GM21786 (cell line): Measurements from ENCODE around the gene SIX4.

ENCODE experiments used
- ATAC-seq: cut with Tn5 transposase; IDR thresholded peaks from one replicate; pipeline ENCODE4 v1.9.1; 2021; ENCODE audit not compliant: unreplicated experiment

The SIX4 gene

DNA sequence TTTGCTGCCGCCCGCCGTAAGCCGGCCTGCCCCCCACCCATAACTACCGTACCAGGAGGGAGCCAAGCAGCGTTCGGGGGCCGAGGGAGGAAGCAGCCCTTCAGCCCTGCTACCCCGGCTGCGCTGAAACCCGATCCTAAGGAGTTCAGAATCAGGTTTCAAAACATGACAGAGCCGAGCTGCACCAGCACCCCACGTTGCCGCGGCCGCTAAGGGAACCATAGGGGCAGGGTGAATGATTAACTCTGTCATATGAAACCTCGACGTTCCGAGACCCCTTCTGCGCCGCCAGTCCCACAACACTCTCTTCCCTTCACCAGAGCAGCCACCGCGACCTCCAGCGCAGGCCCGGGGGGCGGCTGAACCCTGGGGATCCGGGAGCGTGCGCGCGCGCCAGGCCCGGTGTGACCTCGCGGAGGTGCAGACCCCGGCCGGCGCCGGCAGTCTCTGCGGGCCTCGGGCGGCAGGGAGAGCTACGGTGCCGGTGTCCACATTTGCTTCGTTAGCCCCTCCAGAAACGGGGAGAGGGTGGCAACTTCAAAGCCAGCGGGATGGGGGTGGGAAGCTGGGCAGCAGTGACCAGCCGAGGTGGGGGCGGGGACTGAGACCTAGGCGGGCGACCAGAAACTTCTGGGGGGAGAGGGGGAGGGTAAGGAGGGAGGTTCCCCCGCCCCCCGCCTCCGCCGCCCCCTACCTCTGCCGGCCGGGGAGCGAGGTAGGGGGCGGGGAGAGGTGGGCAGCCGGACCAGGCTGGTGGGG lies 1.6 kb downstream of the SIX4 start:
- no peak for ATAC-seq

DNA sequence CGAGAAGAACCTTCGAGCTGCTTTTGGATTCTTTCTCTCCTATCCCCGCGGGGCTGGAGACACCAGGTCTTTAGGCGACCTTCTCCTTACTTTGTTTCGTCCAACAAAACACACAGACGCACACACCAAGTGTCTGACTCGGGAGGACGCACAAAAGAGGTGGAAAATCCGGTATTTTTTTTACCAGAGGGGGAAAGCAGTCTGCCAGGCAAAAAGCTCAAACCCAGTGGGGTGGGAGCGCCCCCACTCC lies 2.1 kb downstream of the SIX4 start:
- no peak for ATAC-seq

DNA sequence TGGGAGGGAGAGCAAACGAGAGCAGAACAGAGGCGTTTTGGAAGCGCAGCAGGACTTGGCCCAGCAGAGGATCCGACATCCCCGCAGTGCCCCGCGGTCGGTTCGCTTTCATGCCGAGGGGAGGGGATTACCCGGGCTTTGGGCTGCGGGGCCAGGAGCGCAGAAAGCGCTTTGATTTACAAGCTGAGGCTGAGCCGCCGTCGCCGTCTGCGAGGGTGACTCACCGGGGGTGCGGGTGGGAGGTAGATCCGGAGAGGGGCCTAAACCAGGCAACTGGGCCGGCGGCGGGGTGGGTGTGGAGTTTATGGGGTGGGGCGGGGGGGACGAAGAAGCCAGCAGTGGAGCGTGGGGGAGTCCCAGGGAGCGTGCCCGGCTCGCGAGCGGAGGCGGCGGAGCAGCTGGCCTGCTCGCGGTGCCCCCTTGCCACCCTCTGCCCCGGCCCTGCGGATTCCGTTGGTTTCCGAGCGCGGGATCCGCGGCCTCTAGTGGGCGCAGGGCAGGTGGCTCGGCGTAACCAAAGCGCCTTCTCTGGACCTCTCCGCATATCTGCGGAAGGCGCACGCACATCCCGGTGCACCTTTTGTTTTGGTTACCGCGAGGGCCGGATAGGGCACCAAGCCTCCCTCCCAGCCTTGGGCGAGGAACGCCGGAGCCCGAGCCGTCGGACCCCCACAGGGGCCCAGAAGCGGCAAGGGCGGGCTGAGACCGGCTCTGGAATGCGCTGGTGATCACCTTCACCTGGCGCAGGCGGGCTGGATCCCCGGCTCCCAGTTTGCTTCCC lies 2.6 kb downstream of the SIX4 start:
- no peak for ATAC-seq

DNA sequence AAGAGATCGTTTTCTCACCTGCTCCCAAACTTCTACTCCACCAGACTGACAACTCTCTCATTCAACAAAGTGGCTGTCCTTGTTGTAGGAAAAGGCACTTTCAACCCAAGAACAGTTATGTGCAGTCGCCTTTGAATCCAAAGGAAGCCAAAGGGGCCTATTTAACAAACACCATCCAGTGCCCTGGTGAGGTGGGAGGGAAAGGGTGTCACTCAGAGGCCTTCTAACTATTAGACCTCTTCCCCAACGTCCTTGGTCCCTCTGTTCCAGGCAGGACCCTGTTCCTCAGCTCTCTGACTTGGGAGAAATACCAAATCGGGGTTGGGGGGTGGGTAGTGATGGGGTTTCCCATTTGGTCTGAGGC lies 3.2 kb downstream of the SIX4 start:
- no peak for ATAC-seq

DNA sequence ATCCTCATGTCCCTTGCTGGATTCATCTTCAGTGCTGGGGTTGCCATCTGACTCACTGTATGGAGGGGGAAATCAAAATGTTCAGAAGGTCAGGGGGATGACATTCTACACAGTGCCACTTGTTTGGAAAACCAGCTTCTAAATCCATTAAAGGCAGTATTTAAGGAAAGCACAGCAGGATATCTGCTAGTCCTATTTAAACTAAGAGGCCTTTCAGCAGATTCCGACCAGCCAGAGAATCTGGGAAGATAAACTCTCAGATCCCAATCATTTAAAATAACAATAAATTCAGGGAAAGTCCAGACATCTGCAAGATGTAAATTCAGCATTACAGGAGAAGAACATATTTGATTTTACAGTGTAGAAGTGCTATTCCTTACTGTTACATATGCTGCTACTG lies 3.8 kb downstream of the SIX4 start:
- ATAC-seq, result no peak

DNA sequence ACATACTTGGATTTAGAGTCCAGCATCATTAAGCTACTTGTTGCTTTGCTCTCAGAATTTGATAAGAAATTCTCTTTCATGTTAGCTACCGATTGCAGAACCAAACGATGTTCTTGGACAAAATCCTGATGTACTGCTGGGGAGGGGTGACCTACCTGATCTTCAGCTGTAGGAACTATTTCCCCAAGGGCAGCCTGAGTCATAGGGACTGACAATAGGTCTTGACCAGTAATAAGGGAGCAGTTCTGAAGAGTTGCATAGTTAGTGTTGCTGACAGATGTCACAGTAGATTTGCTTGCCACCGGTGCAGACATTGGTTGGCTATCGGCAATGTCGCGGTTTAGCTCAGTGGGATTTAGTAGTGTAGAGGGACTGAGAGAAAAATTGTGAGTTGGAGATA lies 10.6 kb downstream of the SIX4 start:
- ATAC-seq, result no peak

DNA sequence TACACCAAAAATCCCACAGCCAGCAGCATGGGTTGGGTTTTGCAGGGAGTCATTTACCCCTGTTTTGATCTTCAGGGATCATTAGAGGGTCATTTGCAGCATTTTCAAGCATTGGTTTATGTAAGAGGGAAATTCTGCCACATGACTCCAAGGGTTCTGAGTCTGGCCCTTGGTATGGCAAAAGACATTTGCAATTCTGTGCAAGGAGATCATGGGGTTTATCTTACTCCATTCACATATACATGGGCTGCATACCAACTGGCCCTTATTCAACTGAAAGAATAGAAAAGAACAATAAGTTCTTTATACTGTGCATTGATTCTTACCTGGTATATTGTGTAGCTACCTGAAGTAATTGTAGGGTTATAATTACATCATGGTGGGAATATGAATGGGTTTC lies 13.7 kb downstream of the SIX4 start:
- ATAC-seq, result no peak

DNA sequence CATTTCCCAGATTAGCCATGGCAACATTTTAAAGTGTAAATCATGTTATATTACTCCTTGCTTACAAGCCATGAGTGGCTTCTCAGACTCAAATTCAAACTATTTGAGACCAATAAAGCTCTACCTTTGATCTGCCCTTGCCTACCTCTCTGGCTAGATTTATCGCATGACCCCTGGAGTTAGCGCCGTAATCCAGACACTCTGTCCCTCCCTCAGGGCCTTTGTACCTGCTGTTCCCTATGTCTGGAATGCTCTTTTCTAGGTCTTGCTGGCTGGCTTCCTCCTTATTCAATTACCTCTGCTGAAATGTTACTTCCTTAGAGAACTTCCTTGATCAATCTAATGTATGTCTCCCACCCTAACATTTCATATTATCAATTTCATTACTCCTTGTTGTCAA lies 16.3 kb downstream of the SIX4 start:
- no peak for ATAC-seq

DNA sequence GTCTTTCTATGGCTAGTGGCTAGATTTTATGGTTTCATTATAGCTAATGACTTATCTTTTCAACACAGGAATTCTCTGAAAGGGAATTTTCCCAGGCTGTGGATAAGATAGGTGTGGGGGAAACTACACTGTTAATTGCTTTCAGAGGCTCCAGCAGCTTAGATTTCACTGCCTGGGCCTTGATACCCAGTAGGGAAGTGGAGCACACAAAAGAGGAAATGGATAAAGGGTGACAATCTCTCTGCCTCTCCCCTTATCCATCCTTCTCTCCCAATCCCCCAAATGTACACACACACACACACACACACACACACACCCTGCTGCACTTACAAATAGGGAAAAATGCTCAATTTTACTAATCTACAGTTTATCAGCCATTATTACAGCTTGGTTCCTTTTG lies 19.1 kb downstream of the SIX4 start:
- no peak for ATAC-seq

DNA sequence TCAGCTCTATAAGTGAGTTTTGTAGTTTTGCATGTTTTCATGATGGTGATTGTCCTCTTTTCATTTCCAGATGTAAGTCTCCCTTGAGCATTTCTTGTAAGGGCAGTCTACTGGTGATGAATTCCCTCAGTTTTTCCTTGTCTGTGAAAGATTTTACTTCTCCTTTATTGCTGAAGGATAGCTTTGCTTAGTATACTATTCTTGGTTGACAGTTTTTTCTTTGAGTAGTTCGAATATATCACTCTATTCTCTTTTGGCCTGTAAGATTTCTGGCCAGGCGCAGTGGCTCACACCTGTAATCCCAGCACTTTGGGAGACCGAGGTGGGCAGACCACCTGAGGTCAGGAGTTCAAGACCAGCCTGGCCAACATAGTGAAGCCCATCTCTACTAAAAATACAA lies 23.6 kb downstream of the SIX4 start:
- no peak for ATAC-seq

DNA sequence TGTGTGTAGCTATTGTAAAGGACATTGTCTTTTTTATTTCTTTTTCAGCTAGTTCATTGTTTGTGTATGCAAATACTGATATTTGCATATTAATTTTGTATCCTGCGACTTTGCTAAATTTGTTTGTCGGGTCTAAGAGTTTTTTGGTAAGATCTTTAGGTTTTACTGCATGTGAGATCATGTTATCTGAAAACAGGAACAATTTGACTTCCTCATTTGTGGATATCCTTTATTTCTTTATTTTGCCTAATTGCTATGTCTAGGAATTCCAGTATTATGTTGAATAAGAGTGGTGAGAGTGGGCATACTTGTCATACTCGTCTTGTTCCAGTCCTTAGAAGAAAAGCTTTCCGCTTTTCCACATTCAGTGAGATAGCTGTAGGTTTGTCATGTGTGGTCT lies 28.8 kb downstream of the SIX4 start:
- ATAC-seq, result no peak

DNA sequence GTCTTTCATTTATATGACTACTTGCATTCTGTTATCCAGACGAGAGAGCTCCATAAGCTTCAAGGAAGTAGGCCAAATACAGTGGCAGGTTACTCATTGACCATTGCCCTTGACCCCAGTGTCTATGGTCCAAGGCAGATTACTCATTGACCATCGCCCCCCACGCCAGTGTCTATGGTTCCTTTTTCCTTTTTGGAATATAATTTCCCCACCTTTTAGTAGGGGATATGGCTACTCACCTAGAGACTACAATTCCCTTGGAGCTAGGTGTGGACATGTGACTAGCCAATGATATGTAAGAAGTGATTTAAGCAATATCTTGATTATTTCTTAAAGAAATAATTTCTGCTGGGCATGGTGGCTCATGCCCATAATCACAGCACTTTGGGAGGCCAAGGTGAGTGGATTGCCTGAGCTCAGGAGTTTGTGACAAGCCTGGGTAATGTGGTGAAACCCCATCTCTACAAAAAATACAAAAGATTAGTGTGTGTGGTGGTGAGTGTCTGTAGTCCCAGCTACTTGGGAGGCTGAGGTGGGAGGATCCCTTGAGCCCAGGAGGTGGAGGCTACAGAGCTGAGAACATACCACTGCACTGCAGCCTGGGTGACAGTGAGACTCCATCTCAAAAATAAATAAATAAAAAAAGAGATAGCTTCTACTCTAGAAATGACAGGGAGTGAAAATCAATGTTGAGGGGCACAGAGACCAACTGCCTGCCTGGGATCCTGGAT lies 32.6 kb downstream of the SIX4 start:
- no peak for ATAC-seq

DNA sequence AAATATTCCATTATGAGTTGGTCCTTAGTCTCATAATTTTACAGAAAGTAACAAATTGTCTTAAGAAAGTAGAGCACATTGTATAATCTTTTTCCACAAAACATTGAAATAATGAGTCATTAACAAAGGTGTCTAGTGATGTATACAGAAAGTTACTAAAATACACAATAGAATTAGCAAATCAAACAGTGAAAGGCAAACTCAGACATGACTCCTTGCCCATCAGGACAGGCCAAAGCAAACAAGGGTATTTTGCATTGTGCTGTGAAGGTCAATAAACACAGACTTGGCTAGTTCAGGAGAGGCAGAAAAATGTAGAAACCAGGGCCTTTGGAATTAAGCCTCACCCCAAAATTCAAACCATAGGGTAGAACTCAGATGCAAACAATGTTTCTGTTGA lies 37.3 kb downstream of the SIX4 start:
- no peak for ATAC-seq

DNA sequence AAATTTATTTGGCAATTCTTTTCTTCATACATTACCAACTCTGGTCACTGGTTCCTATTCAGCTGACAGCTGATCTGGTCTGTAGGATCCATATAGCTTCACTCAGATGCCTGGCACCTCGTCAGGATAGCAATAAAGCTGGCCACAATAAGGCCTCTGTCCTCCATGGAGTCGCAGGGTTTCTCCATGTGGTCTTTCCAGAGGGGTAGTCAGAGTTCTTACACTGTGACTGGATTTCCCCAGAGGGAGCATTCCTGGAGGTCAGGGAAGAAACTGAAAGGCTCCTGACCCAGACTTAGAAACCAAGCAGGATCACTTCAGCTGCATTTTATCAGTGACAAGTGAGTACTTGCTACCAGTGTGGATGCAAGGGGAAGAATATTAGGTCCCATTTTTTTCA lies 39.9 kb downstream of the SIX4 start:
- ATAC-seq, result no peak

DNA sequence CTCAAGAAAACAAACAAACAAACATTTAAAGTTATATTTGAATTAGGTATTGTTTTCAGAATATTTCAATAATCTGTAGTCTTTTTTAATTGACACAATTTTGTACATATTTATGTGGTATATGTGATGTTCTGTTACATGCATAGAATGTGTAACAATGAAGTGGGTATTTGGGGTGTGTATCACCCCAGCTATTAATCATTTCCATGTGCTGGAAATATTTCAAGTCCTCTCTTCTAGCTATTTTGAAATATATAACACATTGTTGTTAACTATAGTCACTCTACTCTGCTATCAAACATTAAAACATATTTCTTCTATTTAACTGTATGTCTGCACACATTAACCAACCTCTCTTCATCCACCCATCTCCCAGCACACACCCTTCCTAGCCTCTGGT lies 42.9 kb downstream of the SIX4 start:
- ATAC-seq, result no peak

DNA sequence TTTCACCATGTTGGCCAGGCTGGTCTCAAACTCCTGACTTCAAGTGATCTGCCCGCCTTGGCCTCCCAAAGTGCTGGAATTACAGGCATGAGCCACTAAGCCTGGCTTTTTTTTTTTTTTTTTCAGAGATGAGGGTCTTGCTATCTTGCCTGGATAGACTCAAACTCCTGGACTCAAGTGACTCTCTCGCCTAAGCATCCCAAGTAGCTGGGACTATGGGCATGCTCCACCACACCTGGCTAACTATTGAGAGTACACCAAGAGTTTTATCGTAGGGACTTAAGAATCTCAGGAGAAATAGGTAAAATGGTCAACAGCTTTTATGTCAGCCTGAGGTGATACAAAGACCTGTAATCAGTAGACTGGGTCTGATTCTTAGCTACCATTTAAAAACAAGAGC lies 43.6 kb downstream of the SIX4 start:
- ATAC-seq, result no peak

DNA sequence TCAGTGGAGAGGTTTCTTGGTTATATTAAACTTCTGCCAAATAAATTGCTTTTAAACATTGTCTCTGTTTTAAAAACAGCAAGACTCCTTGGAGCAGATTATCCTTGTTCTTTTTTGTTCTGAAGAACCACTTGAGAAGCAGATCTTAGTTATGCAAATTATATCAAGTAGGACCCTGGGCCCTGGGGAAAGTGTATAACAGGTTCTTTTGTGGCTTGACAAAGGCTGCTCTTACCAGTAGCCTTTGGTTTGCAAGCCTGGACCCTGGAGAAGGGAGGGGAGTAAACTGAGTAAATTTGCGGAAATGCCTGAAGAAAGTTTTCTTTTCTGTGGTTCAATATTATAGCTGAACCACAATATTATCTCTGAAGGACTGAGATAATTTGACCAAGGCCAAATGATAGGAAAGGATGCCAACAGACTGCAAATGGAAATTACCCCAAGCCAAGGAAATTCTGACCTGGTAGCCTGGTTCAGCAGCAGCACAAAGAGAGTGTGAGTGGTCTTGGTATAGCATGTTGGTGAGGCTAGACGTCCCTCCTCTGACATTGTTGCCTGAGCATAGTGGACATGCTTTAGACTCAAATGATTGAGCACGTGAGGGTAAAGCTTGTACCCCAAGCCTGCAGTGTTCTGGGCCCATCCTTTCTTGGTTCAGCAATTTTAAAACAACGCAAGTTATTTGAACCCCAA lies 44.4 kb downstream of the SIX4 start:
- ATAC-seq, result no peak

DNA sequence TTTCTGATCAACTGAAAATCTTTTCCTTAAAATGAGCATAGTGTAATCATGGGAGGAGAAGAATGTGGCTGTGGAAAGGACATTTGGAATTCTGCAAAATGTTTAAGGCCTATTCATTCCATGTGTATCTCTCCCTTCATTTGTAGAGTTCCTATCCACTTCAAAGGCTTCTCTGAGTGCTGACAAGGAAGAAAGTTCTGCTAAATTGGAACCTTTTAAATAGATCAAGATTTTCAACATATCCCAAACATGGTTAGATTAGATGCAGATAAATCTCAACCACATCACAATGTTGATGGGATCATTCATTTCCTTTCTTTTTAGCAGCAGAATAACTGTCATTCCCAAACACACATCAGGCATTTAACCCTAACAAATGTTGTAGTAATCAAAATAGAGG lies 46.5 kb downstream of the SIX4 start:
- no peak for ATAC-seq

DNA sequence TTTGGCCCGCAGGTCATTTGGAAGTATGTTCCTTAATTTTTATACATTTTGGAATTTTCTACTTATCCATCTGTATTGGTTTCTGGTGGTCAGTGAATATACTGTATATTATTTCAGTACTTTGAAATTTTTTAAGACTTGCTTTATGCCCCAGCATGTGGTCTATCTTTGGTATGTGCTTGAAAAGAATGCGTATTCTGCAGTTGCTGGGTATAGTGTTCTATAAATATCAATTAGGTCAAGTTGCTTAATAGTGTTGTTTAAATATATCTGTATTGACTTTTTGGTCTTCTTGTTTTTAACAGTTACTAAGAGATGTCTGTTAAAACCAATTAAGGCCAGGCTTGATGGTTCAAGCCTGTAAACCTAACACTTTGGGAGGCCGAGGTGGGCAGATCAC lies 53.2 kb downstream of the SIX4 start:
- ATAC-seq, result no peak

DNA sequence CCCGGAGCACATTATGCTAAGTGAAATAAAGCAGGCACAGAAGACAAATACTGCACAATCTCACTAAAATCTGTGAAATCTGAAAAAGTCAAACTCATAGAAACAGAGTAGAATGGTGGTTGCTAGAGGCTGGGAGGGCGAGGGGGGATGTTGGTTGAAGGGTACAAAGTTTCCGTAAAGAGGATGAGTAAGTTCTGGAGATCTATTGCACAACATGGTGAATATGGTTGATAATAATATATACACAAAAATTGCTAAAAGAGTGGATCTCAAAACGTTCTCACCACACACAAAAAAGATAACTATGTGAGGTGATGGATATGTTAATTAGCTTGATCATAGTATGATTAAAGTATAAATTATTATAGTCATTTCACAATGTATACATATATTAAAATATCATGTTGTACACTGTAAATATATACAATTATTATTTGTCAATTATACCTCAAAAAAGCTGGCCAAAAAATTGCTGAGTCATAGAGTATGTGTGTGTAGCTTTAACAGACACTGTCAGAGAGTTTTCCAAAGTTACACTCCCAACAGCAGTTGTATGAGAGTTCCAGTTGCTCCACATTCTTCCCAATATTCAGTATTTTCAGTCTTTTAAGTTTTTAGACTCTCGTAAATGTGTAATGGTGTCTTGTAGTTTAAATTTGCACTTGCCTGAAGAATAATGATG lies 55.6 kb downstream of the SIX4 start:
- ATAC-seq, result no peak

DNA sequence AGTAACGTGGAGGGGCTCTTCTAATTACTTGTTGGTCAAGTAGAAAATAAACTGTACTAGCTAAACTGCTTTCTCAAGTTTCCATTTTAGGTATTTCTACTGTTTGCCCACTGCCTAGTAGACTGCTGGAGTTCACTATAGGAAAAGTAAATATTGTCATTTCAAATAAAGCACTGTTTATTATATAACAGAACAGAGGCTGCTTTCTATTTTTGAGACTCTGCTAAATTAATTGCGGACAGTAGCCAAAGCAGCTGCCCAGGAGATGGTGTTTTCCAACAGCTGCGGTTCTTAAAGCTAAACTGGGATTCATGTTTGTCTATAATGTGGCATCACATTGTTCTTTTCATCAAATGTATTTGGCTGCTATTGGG lies 59.0 kb downstream of the SIX4 start:
- no peak for ATAC-seq
